Activated CD8-positive, alpha-beta T cell treated with anti-CD3 and anti-CD28 coated beads, Interleukin-2, amount 10 ng/mL, durations not matched to agents 7 days and 5 days (primary cell): Measurements from ENCODE around the gene ZNF768. TPM values are rescaled to one million over a fixed set of nuclear protein-coding genes. Genes with fewer than 3 reads are reported as not detected.

ENCODE experiments used
- ATAC-seq: fragments of 150-1000 bp; cut with Tn5 transposase; one replicate; pipeline ENCODE4 v1.10.0; 2021; ENCODE audit warnings: moderate library complexity
- CTCF ChIA-PET: fragments of 350-600 bp; sonication (Branson Sonifier 250); formaldehyde crosslinking; loops from one replicate; lab custom pipeline; 2021; ENCODE audit warnings: antibody characterized with exemption; lab: Charles Lee
- POLR2A ChIA-PET: fragments of 350-600 bp; sonication (Branson Sonifier 250); formaldehyde crosslinking; loops from one replicate; lab custom pipeline; 2021; ENCODE audit warnings: antibody characterized with exemption; lab: Charles Lee
- DNase-seq: peaks from one replicate; pipeline ENCODE4 v3.0.0-alpha.2; 2020
- H3K27ac Mint-ChIP-seq: one replicate; pipeline ENCODE4 v1.8.0; 2021; ENCODE audit warnings: mild to moderate bottlenecking, mixed read lengths
- H3K27me3 Mint-ChIP-seq: one replicate; pipeline ENCODE4 v1.8.0; 2021; ENCODE audit warnings: low read depth, mixed read lengths
- H3K36me3 Mint-ChIP-seq: one replicate; pipeline ENCODE4 v1.8.0; 2021; ENCODE audit warnings: low read depth, mixed read lengths
- H3K4me1 Mint-ChIP-seq: one replicate; pipeline ENCODE4 v1.8.0; 2021; ENCODE audit warnings: low read depth, mixed read lengths
- H3K4me3 Mint-ChIP-seq: one replicate; pipeline ENCODE4 v1.8.0; 2021; ENCODE audit warnings: mild to moderate bottlenecking, mixed read lengths
- H3K9me3 Mint-ChIP-seq: one replicate; pipeline ENCODE4 v1.8.0; 2022; ENCODE audit warnings: mixed read lengths; ENCODE audit not compliant: insufficient read depth
- total RNA-seq, 2 experiments: library from RNA; stranded (reverse); gene quantifications; one replicate each; pipeline ENCODE4 v1.2.3, GENCODE V29; 2021

The ZNF768 gene
- total RNA-seq, 2 experiments from 2014 or later = 6.7 to 7.0 TPM

DNA sequence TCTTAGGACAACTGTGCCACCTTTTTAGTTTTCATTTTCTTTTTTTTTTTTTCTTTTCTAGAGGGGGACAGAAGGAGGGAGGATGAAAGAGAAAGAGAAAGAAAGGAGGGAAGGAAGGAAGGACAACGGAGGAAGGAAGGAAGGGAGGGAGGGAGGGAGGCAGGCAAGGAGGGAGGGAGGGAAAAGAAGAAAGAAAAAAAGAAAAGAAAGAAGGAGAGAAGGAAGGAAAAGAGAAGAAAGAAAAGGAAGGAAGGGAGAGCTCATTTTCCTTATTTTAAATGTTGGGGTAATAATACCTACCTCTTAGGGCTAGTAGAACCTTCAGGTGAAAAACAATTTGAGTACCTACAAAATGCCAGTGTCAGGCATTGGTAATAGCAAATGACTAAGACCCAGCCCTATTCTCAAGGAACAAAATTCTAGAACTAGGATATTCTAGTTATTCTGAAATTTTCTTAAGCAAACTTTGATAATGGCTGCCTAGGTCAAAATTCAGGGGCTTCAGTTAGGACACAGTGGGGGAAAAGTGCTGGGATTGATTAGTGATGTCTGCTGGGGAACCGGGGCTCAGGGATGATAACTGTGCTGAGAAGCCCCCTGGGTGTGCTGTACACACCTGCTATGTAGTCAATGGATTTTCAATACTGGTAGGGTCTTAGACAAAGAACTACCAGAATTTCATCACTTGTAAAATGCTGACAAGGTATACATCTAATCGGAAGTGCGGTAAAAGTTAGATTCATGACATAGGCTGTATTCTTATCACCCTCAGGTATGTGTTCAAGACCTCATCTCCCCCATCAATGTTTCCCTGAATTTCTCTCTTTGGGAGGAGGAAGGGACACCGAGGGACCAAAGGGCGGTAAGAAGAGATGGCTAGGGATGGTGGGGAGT lies 22.7 kb downstream of the ZNF768 start:
- DNase-seq = no peak
- POLR2A ChIA-PET = interaction anchor here (0.7 to 1.5 kb wide), 2 partner anchors 9 to 74 kb away, joined by 3 to 5 read pairs; partner anchors contain the start of gene DCTPP1
- H3K9me3 Mint-ChIP-seq = no peaks in the 10 kb centered on the region
- no peak for ATAC-seq
- no peaks in the 10 kb centered on the region for H3K27me3 Mint-ChIP-seq
- no peak overlapping the region for H3K4me3 Mint-ChIP-seq
- peaks cover 44% of the 10 kb centered on the region for H3K36me3 Mint-ChIP-seq
- CTCF ChIA-PET = interaction anchor here (0.8 to 1.1 kb wide), 2 partner anchors 12 to 74 kb away, joined by 3 read pairs; partner anchors contain the start of gene DCTPP1
- peak overlapping the region; percentile 23 for H3K27ac Mint-ChIP-seq
- H3K4me1 Mint-ChIP-seq = peaks cover 3% of the 10 kb centered on the region

DNA sequence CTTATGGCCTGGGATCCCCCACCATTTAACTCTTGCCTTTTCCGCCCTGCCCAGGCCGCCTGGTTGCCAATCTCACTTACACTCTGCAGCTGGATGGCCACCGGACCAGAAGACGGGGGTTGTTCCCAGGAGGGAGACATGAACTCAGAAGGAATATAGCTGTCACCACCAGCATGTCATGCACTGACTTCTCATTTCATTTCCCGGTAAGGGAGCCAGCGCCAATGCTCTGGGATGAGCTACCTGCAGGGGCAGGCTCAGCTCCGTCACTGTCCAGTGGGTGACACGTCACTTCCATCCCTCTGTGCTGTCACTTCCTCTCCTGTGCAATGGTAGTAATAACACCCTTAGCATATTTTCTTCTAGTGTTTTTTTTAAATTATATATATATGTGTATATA lies 27.1 kb downstream of the ZNF768 start:
- POLR2A ChIA-PET = interaction anchor here (0.9 to 4.4 kb wide), 8 partner anchors 10 to 99 kb away, joined by 3 to 20 read pairs (median 7); partner anchors contain the start of gene DCTPP1
- H3K36me3 Mint-ChIP-seq = peaks cover 49% of the 10 kb centered on the region
- no peak for ATAC-seq

DNA sequence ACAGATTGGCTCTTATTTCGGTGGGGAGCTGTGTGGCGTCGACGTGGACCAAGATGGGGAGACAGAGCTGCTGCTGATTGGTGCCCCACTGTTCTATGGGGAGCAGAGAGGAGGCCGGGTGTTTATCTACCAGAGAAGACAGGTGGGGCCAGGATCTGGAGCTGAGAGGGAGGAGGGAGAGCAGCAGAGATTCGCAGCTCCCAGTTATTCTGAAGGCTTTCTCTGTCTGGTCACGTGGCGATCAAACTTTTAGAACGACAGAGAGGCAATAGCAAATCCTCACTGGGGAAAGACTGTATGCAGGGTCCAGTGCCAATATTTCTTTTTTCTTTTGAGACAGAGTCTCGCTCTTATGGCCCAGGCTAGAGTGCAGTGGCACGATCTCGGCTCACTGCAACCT lies 31.7 kb downstream of the ZNF768 start:
- Mint-ChIP-seq H3K36me3 (peaks cover 62% of the 10 kb centered on the region), H3K27me3 (no peaks in the 10 kb centered on the region), H3K9me3 (no peaks in the 10 kb centered on the region), H3K4me1 (peaks cover 31% of the 10 kb centered on the region), H3K4me3 (no peak overlapping the region), H3K27ac (no peak overlapping the region)
- POLR2A ChIA-PET = interaction anchor here (0.9 to 3.4 kb wide), 13 partner anchors 8 to 65 kb away, joined by 3 to 12 read pairs (median 5); partner anchors contain the start of genes DCTPP1 and ITGAL
- no peak for ATAC-seq
- no peak for DNase-seq
- CTCF ChIA-PET = interaction anchor here (2.4 to 2.7 kb wide), 2 partner anchors 45 to 64 kb away, joined by 9 to 11 read pairs; partner anchors contain the start of gene DCTPP1

More for the DNA sequence above, 27.1 kb downstream of the ZNF768 start:
- Mint-ChIP-seq H3K4me3 (no peak overlapping the region), H3K27me3 (no peaks in the 10 kb centered on the region), H3K4me1 (peaks cover 11% of the 10 kb centered on the region), H3K27ac (peak overlapping the region; percentile 14), H3K9me3 (no peaks in the 10 kb centered on the region)
- no peak for DNase-seq
- CTCF ChIA-PET = interaction anchor here (2.2 kb wide), 1 partner anchor 50 kb away, joined by 11 read pairs; no protein-coding TSS in a partner anchor

DNA sequence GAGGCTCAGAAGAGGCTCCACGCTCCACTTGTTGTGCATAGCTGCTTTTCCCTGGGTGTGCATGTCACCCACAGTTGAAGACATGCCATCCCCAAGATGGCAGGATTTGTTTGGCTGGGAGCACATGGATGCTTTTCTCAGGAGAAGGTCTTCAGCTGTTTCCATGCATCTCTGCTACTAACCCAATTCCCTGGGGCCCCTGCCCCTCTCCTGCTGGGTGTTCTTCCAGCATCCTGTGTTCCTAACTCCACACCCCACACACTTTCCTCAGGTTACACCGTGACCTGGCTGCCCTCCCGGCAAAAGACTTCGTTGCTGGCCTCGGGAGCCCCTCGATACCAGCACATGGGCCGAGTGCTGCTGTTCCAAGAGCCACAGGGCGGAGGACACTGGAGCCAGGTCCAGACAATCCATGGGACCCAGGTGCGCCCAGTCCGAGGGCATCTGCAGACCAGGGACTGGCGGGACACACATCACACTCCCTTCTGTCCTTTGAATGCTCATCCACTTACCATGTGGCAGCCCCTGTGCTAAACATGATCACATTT lies 32.4 kb downstream of the ZNF768 start:
- ATAC-seq (no peak), DNase-seq (no peak)
- peaks cover 65% of the 10 kb centered on the region for H3K36me3 Mint-ChIP-seq
- ChIA-PET CTCF (interaction anchor here (2.7 kb wide), 1 partner anchor 63 kb away, joined by 9 read pairs; the partner anchor contains the start of gene DCTPP1), POLR2A (interaction anchor here (0.9 to 3.0 kb wide), 9 partner anchors 10 to 64 kb away, joined by 3 to 9 read pairs (median 5); partner anchors contain the start of genes DCTPP1 and ITGAL)
- H3K27ac Mint-ChIP-seq = no peak overlapping the region
- no peak overlapping the region for H3K4me3 Mint-ChIP-seq
- H3K4me1 Mint-ChIP-seq = peaks cover 38% of the 10 kb centered on the region
- no peaks in the 10 kb centered on the region for H3K9me3 Mint-ChIP-seq
- no peaks in the 10 kb centered on the region for H3K27me3 Mint-ChIP-seq

DNA sequence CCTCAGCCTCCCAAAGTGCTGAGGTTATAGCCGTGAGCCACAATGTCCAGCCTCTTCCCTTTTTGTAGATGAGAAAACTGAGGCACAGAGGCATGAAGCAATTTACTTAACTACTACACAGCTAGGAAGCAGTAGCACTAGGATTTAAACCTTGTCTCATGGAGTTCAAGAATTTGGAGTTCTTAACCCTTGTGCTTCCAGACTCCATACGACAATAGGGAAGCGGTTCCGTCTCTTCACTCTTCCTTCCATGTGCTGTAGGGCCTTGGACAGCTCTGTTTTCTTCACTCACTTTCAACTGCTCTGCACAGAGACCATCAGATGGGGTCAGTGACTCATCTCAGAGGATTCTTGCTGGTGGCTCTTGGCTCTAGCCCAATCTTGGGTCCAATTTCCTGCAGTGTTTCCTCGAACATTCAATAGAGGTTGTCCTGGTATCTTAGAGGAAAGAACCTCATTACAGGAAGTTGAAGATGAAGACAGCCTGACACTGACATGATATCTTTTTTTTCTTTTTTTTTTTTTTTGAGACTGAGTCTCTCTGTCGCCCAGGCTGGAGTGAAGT lies 34.5 kb downstream of the ZNF768 start:
- ATAC-seq (peak; percentile 74), DNase-seq (peak; percentile 36)
- Mint-ChIP-seq H3K27ac (peak overlapping the region; percentile 76), H3K9me3 (no peaks in the 10 kb centered on the region), H3K4me1 (peaks cover 52% of the 10 kb centered on the region), H3K36me3 (peaks cover 70% of the 10 kb centered on the region), H3K27me3 (no peaks in the 10 kb centered on the region), H3K4me3 (no peak overlapping the region)
- ChIA-PET POLR2A (interaction anchor here (0.6 to 1.3 kb wide), 4 partner anchors 9 to 54 kb away, joined by 3 to 6 read pairs (median 6); no protein-coding TSS in a partner anchor), CTCF (interaction anchor here (1.3 to 1.8 kb wide), 5 partner anchors 12 to 107 kb away, joined by 3 to 5 read pairs (median 4); partner anchors contain the start of gene DCTPP1)

DNA sequence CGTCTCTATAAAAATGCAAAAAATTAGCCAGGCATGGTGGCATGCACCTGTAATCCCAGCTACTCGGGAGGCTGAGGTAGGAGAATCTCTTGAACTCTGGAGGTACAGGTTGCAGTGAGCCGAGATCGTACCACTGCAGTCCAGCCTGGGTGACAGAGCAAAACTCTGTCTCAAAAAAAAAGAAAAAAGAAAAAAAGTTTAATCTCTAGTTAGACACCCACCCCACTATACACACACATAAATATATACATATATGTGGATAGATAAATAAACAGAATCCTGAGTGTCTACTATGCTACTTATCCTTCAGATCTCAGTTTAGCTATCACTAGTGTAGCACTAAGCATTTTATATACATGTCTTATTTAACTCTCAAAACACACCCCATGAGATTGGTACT lies 35.1 kb downstream of the ZNF768 start:
- ATAC-seq (no peak), DNase-seq (no peak)
- Mint-ChIP-seq H3K36me3 (peaks cover 72% of the 10 kb centered on the region), H3K27me3 (no peaks in the 10 kb centered on the region), H3K4me1 (peaks cover 53% of the 10 kb centered on the region), H3K4me3 (no peak overlapping the region), H3K27ac (peak overlapping the region; percentile 76), H3K9me3 (no peaks in the 10 kb centered on the region)
- POLR2A ChIA-PET = interaction anchor here (0.6 to 1.6 kb wide), 6 partner anchors 8 to 43 kb away, joined by 3 to 11 read pairs (median 4); no protein-coding TSS in a partner anchor
- CTCF ChIA-PET = interaction anchor here (1.3 to 1.8 kb wide), 5 partner anchors 12 to 107 kb away, joined by 3 to 5 read pairs (median 4); partner anchors contain the start of gene DCTPP1

DNA sequence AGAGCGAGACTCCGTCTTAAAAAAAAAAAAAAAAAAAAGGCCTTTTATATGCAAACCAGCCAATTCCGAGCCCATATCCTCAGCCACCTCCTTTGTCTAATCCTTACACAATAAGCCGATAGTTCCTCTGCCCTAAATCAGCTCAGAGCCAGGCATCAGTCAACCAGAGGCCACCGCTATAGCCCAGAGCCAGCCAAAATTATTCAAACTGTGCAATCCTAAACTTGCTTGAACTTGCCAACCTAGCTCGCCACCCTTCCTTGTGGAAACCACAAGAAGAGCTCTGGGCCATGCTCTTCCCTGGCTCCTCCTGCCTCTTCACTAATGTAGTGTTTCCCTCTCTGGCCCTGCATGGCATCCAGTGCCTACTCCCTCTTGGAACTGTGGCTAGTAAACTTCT lies 36.2 kb downstream of the ZNF768 start:
- CTCF ChIA-PET = interaction anchor here (1.8 to 2.6 kb wide), 2 partner anchors 60 to 67 kb away, joined by 4 to 15 read pairs; partner anchors contain the start of gene DCTPP1

DNA sequence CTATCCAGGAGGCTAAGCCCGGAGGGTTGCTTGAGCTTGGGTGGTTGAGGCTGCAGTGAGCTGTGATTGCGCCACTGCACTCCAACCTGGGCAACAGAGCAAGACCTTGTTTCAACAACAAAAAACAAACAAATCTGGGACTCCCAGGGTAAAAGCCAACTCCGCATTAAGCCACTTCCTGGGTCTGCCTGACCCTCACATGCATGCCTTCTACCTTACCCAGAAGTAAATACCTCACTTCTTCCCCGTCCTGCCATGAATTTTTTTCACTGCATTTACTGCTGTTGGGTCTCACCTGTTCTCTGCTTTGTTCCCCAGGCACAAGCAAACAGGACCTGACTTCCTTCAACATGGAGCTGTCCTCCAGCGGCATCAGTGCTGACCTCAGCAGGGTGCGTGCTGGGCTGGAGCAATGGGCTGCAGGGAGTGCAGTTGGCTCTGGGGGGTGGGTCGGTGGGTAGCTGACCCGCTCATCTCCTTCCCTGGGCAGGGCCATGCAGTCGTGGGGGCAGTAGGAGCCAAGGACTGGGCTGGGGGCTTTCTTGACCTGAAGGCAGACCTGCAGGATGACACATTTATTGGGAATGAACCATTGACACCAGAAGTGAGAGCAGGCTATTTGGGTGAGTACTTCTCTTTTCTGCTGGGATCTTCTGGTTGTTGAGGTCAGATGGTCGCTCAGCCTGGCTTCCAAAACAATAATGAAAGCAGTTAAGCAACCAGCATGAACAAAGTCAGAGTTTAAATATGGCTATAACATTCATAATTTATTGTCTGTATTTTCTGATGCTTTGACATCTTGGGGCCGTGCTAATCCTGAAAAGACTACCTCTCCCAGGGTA lies 37.4 kb downstream of the ZNF768 start:
- no peaks in the 10 kb centered on the region for H3K27me3 Mint-ChIP-seq
- H3K4me1 Mint-ChIP-seq = peaks cover 57% of the 10 kb centered on the region
- H3K27ac Mint-ChIP-seq = peak overlapping the region; percentile 60

More for the DNA sequence above, 36.2 kb downstream of the ZNF768 start:
- H3K4me3 Mint-ChIP-seq = no peak overlapping the region
- POLR2A ChIA-PET = interaction anchor here (1.2 to 2.5 kb wide), 4 partner anchors 10 to 17 kb away, joined by 3 to 20 read pairs (median 7); no protein-coding TSS in a partner anchor
- no peaks in the 10 kb centered on the region for H3K9me3 Mint-ChIP-seq
- H3K27me3 Mint-ChIP-seq = no peaks in the 10 kb centered on the region
- H3K27ac Mint-ChIP-seq = peak overlapping the region; percentile 37
- no peak for ATAC-seq
- no peak for DNase-seq
- peaks cover 73% of the 10 kb centered on the region for H3K36me3 Mint-ChIP-seq
- peaks cover 56% of the 10 kb centered on the region for H3K4me1 Mint-ChIP-seq

DNA sequence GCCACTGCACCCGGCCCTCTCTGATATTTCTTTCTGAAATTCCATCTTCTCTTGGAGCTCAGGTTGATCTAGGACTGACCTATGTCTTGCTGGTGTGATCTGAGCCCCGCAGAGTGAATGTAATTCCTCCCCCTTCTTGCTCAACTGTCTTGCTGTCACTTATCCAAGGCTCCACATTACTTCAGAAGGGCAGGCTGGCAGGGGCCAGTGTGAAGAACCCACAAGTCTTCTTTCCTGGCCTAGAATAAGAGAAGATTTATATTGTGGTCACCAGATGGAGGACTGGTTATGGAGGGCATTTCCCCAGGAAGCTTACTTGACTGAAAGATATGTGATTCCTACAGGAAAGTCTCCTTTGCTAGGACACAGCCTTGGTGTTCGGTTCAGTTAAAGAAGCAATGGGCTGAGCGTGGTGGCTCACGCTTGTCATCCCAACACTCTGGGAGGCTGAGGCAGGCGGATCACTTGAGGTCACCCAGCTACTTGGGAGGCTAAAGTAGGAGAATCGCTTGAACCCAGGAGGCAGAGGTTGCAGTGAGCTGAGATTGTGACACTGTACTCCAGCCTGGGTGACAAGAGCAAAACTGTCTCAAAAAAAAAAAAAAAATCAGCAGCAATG lies 40.4 kb downstream of the ZNF768 start:
- no peaks in the 10 kb centered on the region for H3K9me3 Mint-ChIP-seq
- peaks cover 64% of the 10 kb centered on the region for H3K4me1 Mint-ChIP-seq
- H3K4me3 Mint-ChIP-seq = no peak overlapping the region
- peak overlapping the region; percentile 77 for H3K27ac Mint-ChIP-seq
- CTCF ChIA-PET = interaction anchor here (1.0 to 1.3 kb wide), 3 partner anchors 9 to 38 kb away, joined by 3 to 4 read pairs (median 3); no protein-coding TSS in a partner anchor
- peaks cover 79% of the 10 kb centered on the region for H3K36me3 Mint-ChIP-seq
- POLR2A ChIA-PET = interaction anchor here (1.6 to 1.9 kb wide), 2 partner anchors 9 to 13 kb away, joined by 5 to 6 read pairs; no protein-coding TSS in a partner anchor
- no peaks in the 10 kb centered on the region for H3K27me3 Mint-ChIP-seq
- ATAC-seq (no peak), DNase-seq (no peak)

More for the DNA sequence above, 37.4 kb downstream of the ZNF768 start:
- no peak for DNase-seq
- CTCF ChIA-PET = interaction anchor here (2.6 kb wide), 1 partner anchor 59 kb away, joined by 15 read pairs; the partner anchor contains the start of gene DCTPP1
- Mint-ChIP-seq H3K36me3 (peaks cover 73% of the 10 kb centered on the region), H3K4me3 (no peak overlapping the region), H3K9me3 (no peaks in the 10 kb centered on the region)
- POLR2A ChIA-PET = interaction anchor here (0.5 to 2.5 kb wide), 10 partner anchors 9 to 76 kb away, joined by 3 to 20 read pairs (median 4); no protein-coding TSS in a partner anchor
- ATAC-seq = no peak
